GM20000 (cell line): ENCODE measurements around the gene ARHGAP24.

Experiments
- DNase-seq: peaks from one replicate; pipeline ENCODE4 v3.0.0; 2012; ENCODE audit warnings: low spot score
- TF ChIP-seq, protein P1 (sequence below): IDR thresholded peaks from 2 replicates; pipeline ENCODE4 v1.5.1; 2012; ENCODE audit warnings: mild to moderate bottlenecking, control low read depth; ENCODE audit errors: extremely low read depth, missing control alignments

The ARHGAP24 gene

DNA sequence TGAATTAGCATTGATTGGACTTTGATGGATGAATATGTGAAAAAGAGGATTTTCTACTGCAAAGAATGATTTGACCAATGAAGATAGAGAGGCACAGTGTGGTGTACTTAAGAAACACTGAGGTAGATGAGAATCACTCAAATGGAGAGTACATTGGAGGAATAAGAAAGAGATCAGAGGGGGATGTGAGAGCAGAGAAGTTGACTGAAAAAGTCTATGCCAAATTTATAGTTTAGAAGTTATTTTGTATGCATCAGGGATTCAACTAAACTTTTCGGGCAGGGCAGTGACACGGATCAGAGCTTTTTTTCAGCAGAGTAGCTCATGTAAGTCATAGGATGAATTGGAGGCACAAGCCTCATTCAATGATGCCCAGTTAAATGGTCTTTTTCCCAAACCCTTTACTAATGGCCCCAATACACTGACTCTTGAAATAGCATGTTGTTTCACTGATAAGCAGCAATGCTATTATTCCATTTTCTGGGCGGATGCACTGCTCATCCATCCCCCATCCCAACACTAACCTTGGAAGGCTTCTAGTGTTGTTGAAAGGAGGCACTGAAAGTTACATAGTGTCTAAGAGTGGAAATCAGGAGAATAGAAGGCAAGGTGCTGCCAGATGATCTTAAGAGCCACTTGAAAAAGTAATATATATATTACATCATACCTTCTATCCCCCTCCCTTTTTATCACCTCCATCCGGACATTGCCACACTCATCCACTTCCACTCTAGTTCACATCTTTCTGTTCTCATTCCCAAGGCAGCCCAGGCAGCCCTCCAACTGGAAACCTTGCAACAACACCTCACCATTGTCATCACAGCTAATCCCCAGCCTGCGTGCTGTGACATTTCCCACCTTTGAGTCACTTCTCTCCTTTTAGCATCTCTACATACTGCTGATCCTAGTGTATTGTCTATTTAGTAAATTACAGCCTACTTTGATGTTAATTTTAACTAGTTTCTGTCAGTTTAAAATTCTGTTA, 46.1 kb downstream of the ARHGAP24 start:
- DNase-seq = no peak
- TF ChIP-seq, protein P1, sequence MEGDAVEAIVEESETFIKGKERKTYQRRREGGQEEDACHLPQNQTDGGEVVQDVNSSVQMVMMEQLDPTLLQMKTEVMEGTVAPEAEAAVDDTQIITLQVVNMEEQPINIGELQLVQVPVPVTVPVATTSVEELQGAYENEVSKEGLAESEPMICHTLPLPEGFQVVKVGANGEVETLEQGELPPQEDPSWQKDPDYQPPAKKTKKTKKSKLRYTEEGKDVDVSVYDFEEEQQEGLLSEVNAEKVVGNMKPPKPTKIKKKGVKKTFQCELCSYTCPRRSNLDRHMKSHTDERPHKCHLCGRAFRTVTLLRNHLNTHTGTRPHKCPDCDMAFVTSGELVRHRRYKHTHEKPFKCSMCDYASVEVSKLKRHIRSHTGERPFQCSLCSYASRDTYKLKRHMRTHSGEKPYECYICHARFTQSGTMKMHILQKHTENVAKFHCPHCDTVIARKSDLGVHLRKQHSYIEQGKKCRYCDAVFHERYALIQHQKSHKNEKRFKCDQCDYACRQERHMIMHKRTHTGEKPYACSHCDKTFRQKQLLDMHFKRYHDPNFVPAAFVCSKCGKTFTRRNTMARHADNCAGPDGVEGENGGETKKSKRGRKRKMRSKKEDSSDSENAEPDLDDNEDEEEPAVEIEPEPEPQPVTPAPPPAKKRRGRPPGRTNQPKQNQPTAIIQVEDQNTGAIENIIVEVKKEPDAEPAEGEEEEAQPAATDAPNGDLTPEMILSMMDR = no peak

DNA sequence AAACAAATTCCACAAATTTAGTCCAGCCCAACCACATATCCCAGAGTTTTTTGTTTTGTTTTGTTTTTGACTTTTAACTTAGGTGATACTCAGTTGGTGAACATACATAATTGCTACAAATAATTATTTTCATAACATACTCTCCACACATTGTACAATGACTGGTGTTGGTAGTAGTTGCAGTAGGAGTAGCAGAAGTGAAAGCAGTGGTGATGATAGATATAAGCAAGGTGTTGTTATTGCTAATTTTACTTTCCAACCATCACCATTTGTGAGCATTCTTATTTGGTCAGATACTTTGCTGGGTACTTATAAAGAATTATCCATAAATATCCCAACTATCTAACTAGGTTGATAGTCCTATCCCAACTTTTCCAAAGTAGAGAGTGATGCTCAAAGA, 47.3 kb downstream of the ARHGAP24 start:
- TF ChIP-seq, protein P1 = no peak
- DNase-seq = no peak

DNA sequence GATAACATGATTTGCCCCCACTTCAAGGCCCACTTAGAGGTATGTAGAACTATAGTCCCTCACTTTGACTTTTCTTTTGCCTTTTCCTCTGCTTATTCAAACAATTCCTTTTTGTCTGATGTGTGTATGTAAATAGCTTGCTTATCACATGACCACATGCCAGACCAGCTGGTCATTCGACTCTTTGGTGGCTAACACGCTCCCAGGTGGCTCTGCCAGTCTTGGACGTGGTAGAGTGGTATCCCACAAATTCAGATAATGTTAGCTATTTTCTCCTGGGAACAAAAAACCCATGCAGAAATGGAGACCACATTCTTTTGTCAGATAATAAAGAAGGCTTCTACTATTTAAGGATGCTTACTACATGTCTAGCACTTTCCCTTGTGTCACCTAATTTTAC, 47.9 kb downstream of the ARHGAP24 start:
- no peak for DNase-seq
- TF ChIP-seq, protein P1 = no peak

DNA sequence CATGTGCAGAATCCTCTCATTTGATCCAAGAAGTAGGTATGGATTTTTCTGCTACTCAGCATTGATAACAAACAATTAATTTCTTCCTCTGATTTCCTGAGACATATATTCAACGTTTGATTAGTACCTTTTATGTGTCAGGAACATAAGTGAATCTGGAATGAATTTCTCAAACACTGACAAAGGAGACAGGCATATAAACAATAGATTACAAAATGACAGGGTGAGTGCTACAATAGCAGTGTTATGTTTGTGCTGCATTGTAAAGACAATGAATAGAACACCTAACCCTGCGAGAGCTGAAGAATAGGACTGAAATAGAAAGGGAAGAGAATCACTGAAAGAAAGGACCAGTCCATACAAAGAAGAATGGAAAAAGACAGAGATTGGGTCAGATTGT, 52.9 kb downstream of the ARHGAP24 start:
- no peak for DNase-seq
- TF ChIP-seq, protein P1 = no peak

DNA sequence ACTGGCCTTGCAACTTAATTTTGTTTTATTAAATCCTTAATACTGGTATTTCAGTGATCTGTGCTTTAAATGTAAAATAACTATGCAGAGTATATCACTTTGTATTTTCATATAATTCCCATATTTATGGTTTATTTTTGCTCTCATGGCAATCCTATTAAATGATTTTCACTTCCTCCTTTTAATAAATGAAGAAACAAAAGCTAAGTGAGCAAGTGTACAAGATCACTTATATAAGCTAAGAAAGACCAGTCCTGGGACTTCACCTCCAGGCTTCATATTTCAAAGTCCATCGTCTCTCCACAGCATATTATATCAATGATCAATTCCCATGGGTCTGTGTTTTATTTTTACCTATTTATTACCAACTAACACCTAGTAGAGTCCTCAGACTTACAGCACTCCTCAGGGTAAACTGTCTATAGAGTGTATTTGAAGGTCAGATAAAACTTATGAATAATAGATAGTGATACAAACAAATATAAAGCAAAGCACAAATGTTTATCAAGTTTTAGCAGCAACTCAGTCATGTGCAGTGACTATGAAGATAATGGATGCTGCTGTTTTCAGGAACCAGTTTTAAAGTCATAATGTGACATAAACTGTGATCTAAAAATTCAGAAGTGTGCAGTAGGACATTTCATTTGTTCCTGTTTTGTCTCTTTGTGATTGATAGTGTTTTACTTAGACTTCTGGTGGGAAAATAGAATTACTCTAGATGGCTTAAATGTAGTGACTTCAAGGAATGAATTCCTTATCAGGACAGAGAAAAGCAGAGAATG, 56.8 kb downstream of the ARHGAP24 start:
- no peak for DNase-seq
- TF ChIP-seq, protein P1 = no peak

DNA sequence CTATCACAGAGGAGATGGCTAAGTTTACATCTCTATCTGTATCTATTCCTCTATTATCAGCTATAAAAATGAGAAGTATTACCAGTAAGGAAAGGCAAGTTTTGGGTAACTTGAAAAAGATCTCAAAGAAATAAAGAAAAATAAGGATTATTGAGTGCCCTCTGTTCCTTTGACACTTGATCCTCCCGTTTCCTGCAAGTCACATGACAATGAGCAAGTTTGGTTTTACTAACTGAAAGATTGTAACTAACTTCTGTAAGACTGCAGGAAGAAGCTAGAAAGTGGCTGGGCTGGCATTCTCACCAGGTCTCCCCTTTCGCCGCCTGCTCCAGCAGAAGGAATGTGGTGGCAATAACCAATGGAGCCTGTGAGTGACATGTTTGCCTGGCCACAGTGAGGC, 59.2 kb downstream of the ARHGAP24 start:
- TF ChIP-seq, protein P1 = no peak
- DNase-seq = no peak

DNA sequence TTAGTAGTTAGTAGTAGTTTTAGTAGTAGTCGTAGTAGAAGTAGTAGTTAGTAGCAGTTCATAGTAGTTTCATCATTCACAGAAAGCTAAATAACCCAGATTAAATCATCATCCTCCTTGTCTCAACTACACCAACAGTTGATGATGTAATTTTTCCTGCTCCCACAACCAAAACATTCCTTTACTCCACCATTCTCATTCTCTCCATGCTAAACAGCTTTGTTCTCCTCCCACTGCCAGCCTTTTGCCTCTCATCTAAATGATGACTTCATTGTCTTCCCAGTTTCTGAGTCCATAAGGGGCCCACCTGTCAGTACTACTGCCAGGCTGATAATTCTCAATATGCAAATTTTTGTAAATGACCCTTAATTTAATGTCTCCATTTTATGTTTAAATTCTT, 68.9 kb downstream of the ARHGAP24 start:
- no peak for DNase-seq
- TF ChIP-seq, protein P1 = no peak
